HepG2 (cell line): ENCODE measurements around the gene ATRX. TPM values are rescaled to one million over a fixed set of nuclear protein-coding genes. Genes with fewer than 3 reads are reported as not detected.

ENCODE experiments used
- ATAC-seq: fragments of 200-7000 bp; cut with Tn5 transposase; 3 replicates; pipeline ENCODE4 v1.9.1; 2020; ENCODE audit warnings: mild to moderate bottlenecking, moderate library complexity
- BruUV-seq: library from RNA; stranded (reverse); fragments of 400-500 nt; replicated peaks from 2 replicates; lab custom pipeline; 2021; lab: Mats Ljungman, UMichigan
- CTCF ChIA-PET: fragments of 300-600 bp; formaldehyde crosslinking; extraction: SDS; loops from one replicate; lab custom pipeline; 2021; ENCODE audit warnings: low total read pairs, inconsistent platforms, low intra/inter-chr PET ratio; lab: Yijun Ruan, JAX
- POLR2A ChIA-PET: fragments of 350-600 bp; sonication (Branson Sonifier 250); formaldehyde crosslinking; loops from one replicate; lab custom pipeline; 2020; ENCODE audit warnings: antibody characterized with exemption, inconsistent platforms; lab: Yijun Ruan, JAX
- DNase-seq: peaks from one replicate; pipeline ENCODE4 v3.0.0-alpha.2; 2015; ENCODE audit warnings: low spot score
- FAIRE-seq: peaks from 3 replicates; lab custom pipeline; 2011; peaks lifted over from hg19 to GRCh38; lab: Jason Lieb, UNC
- H2AFZ ChIP-seq: one replicate; pipeline ENCODE4 v1.6.1; 2011; ENCODE audit warnings: low read length, inconsistent platforms
- H3K27ac ChIP-seq: fragments of 300-600 bp; 3 replicates; pipeline ENCODE4 v1.8.0; 2011; ENCODE audit warnings: mixed run types, mild to moderate bottlenecking, mixed read lengths, low read length, inconsistent platforms; ENCODE audit not compliant: insufficient read depth; ENCODE audit errors: extremely low read length
- H3K27me3 ChIP-seq, 2 experiments: fragments of 200-600 bp in 1 of 2; 2 replicates in 1 of 2; 3 replicates in 1 of 2; pipeline versions ENCODE4 v1.6.0 to v1.8.0; 2011; ENCODE audit warnings: low read length in 2 of 2, mild to moderate bottlenecking in 2 of 2, moderate library complexity in 2 of 2, inconsistent platforms in 1 of 2; ENCODE audit not compliant: insufficient read depth in 2 of 2, control insufficient read depth in 1 of 2
- H3K36me3 ChIP-seq, 2 experiments: fragments of 200-600 bp in 1 of 2; replicated peaks in 1 of 2; 2 replicates in 1 of 2; 3 replicates in 1 of 2; pipeline versions ENCODE4 v1.5.1 to v1.8.0; 2011; ENCODE audit warnings: low read length in 2 of 2, inconsistent platforms in 1 of 2; ENCODE audit not compliant: insufficient read depth in 2 of 2, control insufficient read depth in 1 of 2
- H3K4me1 ChIP-seq: 2 replicates; pipeline ENCODE4 v1.5.1; 2012; ENCODE audit warnings: low read length, inconsistent platforms; ENCODE audit not compliant: insufficient read depth
- H3K4me2 ChIP-seq: 2 replicates; pipeline ENCODE4 v1.6.0; 2011; ENCODE audit warnings: low read depth, low read length, inconsistent platforms
- H3K4me3 ChIP-seq, 3 experiments: fragments of 200-600 bp in 1 of 3; sonication (generic), shearing (Covaris generic) in 1 of 3; replicated peaks in 1 of 3; 2 replicates each; pipeline ENCODE4 v1.5.1; 2011 to 2016; ENCODE audit warnings: low read length in 3 of 3, inconsistent platforms in 2 of 3, low read depth in 2 of 3, mild to moderate bottlenecking in 2 of 3, control low read depth in 1 of 3, mixed read lengths in 1 of 3; ENCODE audit not compliant: insufficient read depth in 1 of 3
- H3K79me2 ChIP-seq: one replicate; pipeline ENCODE4 v1.6.1; 2011; ENCODE audit warnings: low read length, inconsistent platforms; ENCODE audit not compliant: insufficient read depth
- H3K9ac ChIP-seq: 2 replicates; pipeline ENCODE4 v1.6.0; 2011; ENCODE audit warnings: mild to moderate bottlenecking, low read depth, low read length, inconsistent platforms; ENCODE audit not compliant: insufficient read depth
- H3K9me3 ChIP-seq: 2 replicates; pipeline ENCODE4 v1.5.1; 2012; ENCODE audit warnings: mild to moderate bottlenecking, low read length
- H4K20me1 ChIP-seq: 2 replicates; pipeline ENCODE4 v1.6.0; 2011; ENCODE audit warnings: inconsistent platforms, mild to moderate bottlenecking, low read length, moderate library complexity; ENCODE audit not compliant: insufficient read depth
- ARID2 ChIP-seq: sonication (generic); formaldehyde crosslinking; IDR thresholded peaks from 2 replicates; pipeline ENCODE4 v1.8.1; 2022; ENCODE audit warnings: mild to moderate bottlenecking, missing genetic modification reagents, borderline replicate concordance
- KIAA2018 ChIP-seq: sonication (generic); formaldehyde crosslinking; IDR thresholded peaks from 2 replicates; pipeline ENCODE4 v1.5.0; 2020; ENCODE audit warnings: mild to moderate bottlenecking, missing genetic modification reagents, borderline replicate concordance
- ZBTB33 ChIP-seq: sonication (generic); formaldehyde crosslinking; IDR thresholded peaks from 2 replicates; pipeline ENCODE4 v1.4.0; 2020; ENCODE audit warnings: missing genetic modification reagents
- ZNF12 ChIP-seq: sonication (generic); formaldehyde crosslinking; IDR thresholded peaks from 2 replicates; pipeline ENCODE4 v1.5.0; 2020; ENCODE audit warnings: missing genetic modification reagents
- ZNF550 ChIP-seq: sonication (generic); formaldehyde crosslinking; IDR thresholded peaks from 2 replicates; pipeline ENCODE4 v1.4.0; 2020; ENCODE audit warnings: mild to moderate bottlenecking, missing genetic modification reagents, borderline replicate concordance
- ZNF629 ChIP-seq: sonication (generic); formaldehyde crosslinking; conservative IDR thresholded peaks from 2 replicates; pipeline ENCODE4 v1.5.0; 2020; ENCODE audit warnings: missing genetic modification reagents
- WGBS: methylation state at CpG from one replicate; pipeline ENCODE4 v1.1.6; 2017; ENCODE audit warnings: low lambda C conversion rate; 5-methylcytosine and 5-hydroxymethylcytosine counted together
- in situ Hi-C: cut with HindIII; loops from 2 replicates; pipeline ENCODE4 v1.10.0; 2017; ENCODE audit warnings: low pct_unique_long_range_greater_than_20kb; ENCODE audit not compliant: extremely low pct_ligation_motif_present
- intact Hi-C: fragments of 100-400 bp; cut with micrococcal nuclease; formaldehyde crosslinking; loops from one replicate; pipeline ENCODE4 v1.10.0; 2022; ENCODE audit not compliant: unreplicated experiment
- polyA plus RNA-seq, 8 experiments: library from polyadenylated mRNA; depleted of rRNA in 3 of 8; stranded (reverse) in 7 of 8; unstranded in 1 of 8; fragments of >200 nt; fragmentation: Illumina TruSeq in 4 of 8; extraction: Trizol in 4 of 8; gene quantifications; 2 replicates each; pipeline versions ENCODE4 v1.2.1 to v1.2.3, GENCODE V29; 2011 to 2016; ENCODE audit warnings: low read depth in 4 of 8, missing spikeins in 1 of 8, mixed read lengths in 1 of 8; ENCODE audit not compliant: insufficient read depth in 1 of 8
- total RNA-seq, 5 experiments: library from RNA; depleted of rRNA; stranded (reverse); fragments of >200 nt; fragmentation: Illumina TruSeq; extraction: Trizol; gene quantifications; 2 replicates each; pipeline ENCODE4 v1.2.3, GENCODE V29; 2016; ENCODE audit warnings: low read depth in 1 of 5

Gene ATRX
- total and polyA plus RNA-seq, 2 of the 13 experiments (the other 11 are each of a cell fraction or from before 2014, with no cell fraction given): 26.1 to 44.5 TPM

- POLR2A ChIA-PET: no interaction called here
- DNase-seq (no peak), FAIRE-seq (no peak), ATAC-seq (no peak)
- intact Hi-C loops (no loop called here), in situ Hi-C loops (no loop called here)
- no peaks in the 10 kb centered on the region for H3K27me3 ChIP-seq
- H3K27ac ChIP-seq: no peak overlapping the region
- TF ChIP-seq ZNF12 (CRISPR knock-in tag) (no peak), ZBTB33 (CRISPR knock-in tag) (0 out of 2 replicates have a peak, but pooled peaks have one; percentile 8)
- no peaks in the 10 kb centered on the region for H3K79me2 ChIP-seq
- no TSS peak for BruUV-seq
- no peak overlapping the region for H3K4me3 ChIP-seq
- H3K4me1 ChIP-seq: no peaks in the 10 kb centered on the region
- H2AFZ ChIP-seq: no peak overlapping the region
- no peak overlapping the region for H3K9ac ChIP-seq
- 100% methylated on average over 3 of the region's 18 CpGs for WGBS
- no peaks in the 10 kb centered on the region; a peak in 1 of 5 replicates for H3K36me3 ChIP-seq
- H4K20me1 ChIP-seq: no peaks in the 10 kb centered on the region
- H3K9me3 ChIP-seq: no peaks in the 10 kb centered on the region
- CTCF ChIA-PET: no interaction called here
- no peak overlapping the region for H3K4me2 ChIP-seq
These were observed 258.6 kb downstream of the ATRX start for GRCh38 chrX:77527233-77528001.

- in situ Hi-C loops: no loop called here
- TF ChIP-seq ZNF629 (CRISPR knock-in tag) (no peak), ZNF550 (CRISPR knock-in tag) (no peak), ARID2 (CRISPR knock-in tag) (no peak), KIAA2018 (no peak)
These were observed 266.3 kb downstream of the ATRX start for GRCh38 chrX:77519765-77520164.

More at GRCh38 chrX:77519765-77520164, 266.3 kb downstream of the ATRX start:
- H3K4me3 ChIP-seq: no peak overlapping the region
- H3K36me3 ChIP-seq: peaks cover 0 to 10% of the 10 kb centered on the region in 2 experiments; a peak in 1 of 5 replicates
- no peaks in the 10 kb centered on the region for H3K4me1 ChIP-seq
- POLR2A ChIA-PET: no interaction called here
- no TSS peak for BruUV-seq
- no peak overlapping the region for H3K9ac ChIP-seq
- DNase-seq (no peak), FAIRE-seq (no peak), ATAC-seq (no peak)
- no peaks in the 10 kb centered on the region for H4K20me1 ChIP-seq
- no peaks in the 10 kb centered on the region for H3K79me2 ChIP-seq
- H3K9me3 ChIP-seq: no peaks in the 10 kb centered on the region
- H2AFZ ChIP-seq: no peak overlapping the region
- WGBS: 93% methylated on average over 1 of the region's 1 CpG
- no peak overlapping the region for H3K4me2 ChIP-seq
- intact Hi-C loops: no loop called here
- no peak overlapping the region for H3K27ac ChIP-seq
- no peaks in the 10 kb centered on the region for H3K27me3 ChIP-seq
- CTCF ChIA-PET: no interaction called here
